Measurements from ENCODE around the gene ISG20. TPM values are rescaled to one million over a fixed set of nuclear protein-coding genes. Genes with fewer than 3 reads are reported as not detected.
A peak's percentile ranks its signal among the peaks of the same experiment; 100 is the strongest.

The ISG20 gene
- total and polyA plus RNA-seq, 2 of the 8 experiments (the other 6 are each of a cell fraction or from before 2014, with no cell fraction given) = 2.9 to 5.2 TPM

DNA sequence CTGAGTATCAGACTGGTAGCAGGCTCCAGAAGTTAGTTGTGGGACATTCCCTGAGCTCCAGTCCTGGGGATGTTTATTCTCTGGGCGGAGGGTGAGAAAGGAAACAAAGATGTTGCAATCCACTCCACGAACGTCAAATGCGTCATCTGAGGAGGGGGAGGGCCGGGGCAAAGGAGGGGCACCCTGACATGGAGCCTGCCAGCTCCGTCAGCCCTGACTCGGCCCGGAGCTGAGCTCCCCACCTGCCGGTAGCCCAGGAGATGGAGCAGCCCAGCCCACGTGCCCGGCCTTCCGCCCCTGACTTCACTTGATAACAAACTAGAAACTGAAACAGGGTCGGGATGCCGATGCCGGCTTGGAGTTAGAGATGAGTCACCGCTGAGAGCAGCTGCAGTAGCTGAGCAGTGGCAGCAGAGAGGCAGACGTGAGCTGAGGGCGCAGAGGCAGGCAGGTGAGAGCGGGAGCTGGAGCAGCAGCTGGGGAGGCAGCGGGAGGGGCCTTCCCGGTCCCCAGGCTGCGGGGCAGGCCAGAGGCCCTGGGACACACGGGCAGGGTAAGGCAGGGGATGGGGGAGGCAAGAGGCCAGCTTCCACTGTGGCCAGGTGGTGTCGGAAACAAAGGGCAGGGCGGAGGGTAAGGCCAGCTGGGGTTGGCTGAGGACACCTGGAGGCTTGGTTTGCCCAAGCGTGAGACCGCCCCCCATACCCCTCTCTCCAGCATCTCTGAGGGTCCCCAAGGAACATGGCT lies at the start of gene ISG20 (continued):
- TF ChIP-seq, protein P1, sequence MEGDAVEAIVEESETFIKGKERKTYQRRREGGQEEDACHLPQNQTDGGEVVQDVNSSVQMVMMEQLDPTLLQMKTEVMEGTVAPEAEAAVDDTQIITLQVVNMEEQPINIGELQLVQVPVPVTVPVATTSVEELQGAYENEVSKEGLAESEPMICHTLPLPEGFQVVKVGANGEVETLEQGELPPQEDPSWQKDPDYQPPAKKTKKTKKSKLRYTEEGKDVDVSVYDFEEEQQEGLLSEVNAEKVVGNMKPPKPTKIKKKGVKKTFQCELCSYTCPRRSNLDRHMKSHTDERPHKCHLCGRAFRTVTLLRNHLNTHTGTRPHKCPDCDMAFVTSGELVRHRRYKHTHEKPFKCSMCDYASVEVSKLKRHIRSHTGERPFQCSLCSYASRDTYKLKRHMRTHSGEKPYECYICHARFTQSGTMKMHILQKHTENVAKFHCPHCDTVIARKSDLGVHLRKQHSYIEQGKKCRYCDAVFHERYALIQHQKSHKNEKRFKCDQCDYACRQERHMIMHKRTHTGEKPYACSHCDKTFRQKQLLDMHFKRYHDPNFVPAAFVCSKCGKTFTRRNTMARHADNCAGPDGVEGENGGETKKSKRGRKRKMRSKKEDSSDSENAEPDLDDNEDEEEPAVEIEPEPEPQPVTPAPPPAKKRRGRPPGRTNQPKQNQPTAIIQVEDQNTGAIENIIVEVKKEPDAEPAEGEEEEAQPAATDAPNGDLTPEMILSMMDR (IDR thresholded peaks at IDR 0.05; ENCODE audit: control extremely low read depth in 1 of 3, insufficient read depth in 1 of 3, low read depth in 1 of 3, low read length in 3 of 3) = peak; percentile 51 to 56 (median 54)
- TF ChIP-seq CTBP2 (IDR thresholded peaks at IDR 0.05; ENCODE audit: borderline replicate concordance, insufficient read depth, insufficient read length, low read length) (no peak), JUN (IDR thresholded peaks at IDR 0.05; ENCODE audit: low read depth, low read length) (peak; percentile 94), SRF (IDR thresholded peaks at IDR 0.05; ENCODE audit: low read depth, low read length) (no peak), POU5F1 (IDR thresholded peaks at IDR 0.05; ENCODE audit: low read depth, low read length) (no peak), SP4 (IDR thresholded peaks at IDR 0.05; ENCODE audit: low read length) (peak; percentile 75; the same call in 1 of the 2 replicates), YY1 (IDR thresholded peaks at IDR 0.05; ENCODE audit: low read depth, low read length) (peak; percentile 54; the same call in 1 of the 2 replicates), RNF2 (IDR thresholded peaks at IDR 0.05; ENCODE audit: borderline replicate concordance, low read depth, low read length, missing control alignments, poor library complexity, severe bottlenecking) (peak; percentile 8), PHF8 (conservative IDR thresholded peaks at IDR 0.05; ENCODE audit: low read depth, low read length) (no peak), POLR2A (IDR thresholded peaks at IDR 0.05; ENCODE audit: control extremely low read depth in 1 of 2, low read depth in 2 of 2, low read length in 2 of 2) (peak; percentile 28 to 80), KDM5A (IDR thresholded peaks at IDR 0.05; ENCODE audit: low read length) (no peak), SIN3A (conservative IDR thresholded peaks at IDR 0.05 in 1 of 2, IDR thresholded peaks at IDR 0.05 in 1 of 2; ENCODE audit: low read depth in 1 of 2, low read length in 2 of 2) (peak; percentile 81 to 88; a peak in 2 of 4 replicates), TEAD4 (IDR thresholded peaks at IDR 0.05; ENCODE audit: low read depth, low read length) (no peak), JUND (IDR thresholded peaks at IDR 0.05; ENCODE audit: low read length) (peak; percentile 98), SIX5 (IDR thresholded peaks at IDR 0.05; ENCODE audit: low read depth, low read length) (no peak), RBBP5 (IDR thresholded peaks at IDR 0.05; ENCODE audit: borderline replicate concordance, low read depth, low read length) (peak; percentile 87; the same call in 1 of the 2 replicates), ATF2 (IDR thresholded peaks at IDR 0.05; ENCODE audit: low read length) (peak; percentile 93; the same call in 1 of the 2 replicates), TAF1 (IDR thresholded peaks at IDR 0.05; ENCODE audit: low read depth, low read length) (peak; percentile 84), SIRT6 (IDR thresholded peaks at IDR 0.05; ENCODE audit: low read length) (no peak), NRF1 (IDR thresholded peaks at IDR 0.05; ENCODE audit: low read depth, low read length) (no peak)
